ENCODE data around the gene CDK9. TPM values are rescaled to one million over a fixed set of nuclear protein-coding genes. Genes with fewer than 3 reads are reported as not detected.

CDK9 gene
- total RNA-seq, 1 experiment from 2014 or later: 48.7 TPM

DNA sequence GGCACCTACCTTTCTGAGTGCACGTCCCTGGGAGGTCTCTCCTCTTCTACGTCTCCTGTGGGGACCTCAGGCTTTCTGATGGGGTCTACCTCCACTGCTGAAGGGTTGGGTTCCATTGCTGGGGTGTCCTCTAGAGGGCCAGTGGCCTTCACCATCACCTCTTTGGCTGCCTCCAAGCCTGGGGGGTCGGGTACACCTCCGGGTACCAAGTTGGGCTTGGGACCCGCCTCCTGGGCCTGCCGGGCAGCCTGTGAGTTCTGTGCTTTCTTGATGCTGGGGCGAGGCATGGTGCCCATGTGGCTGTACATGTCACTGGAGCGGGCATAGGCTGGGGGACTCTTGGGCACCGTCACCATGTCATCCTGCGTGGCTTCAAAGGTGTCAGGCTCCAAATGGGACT lies 11.9 kb upstream of the CDK9 start:
- no peaks in the 10 kb centered on the region for H3K36me3 ChIP-seq (ENCODE audit: control insufficient read depth, insufficient read depth, low read length)
- TF ChIP-seq, protein P1, sequence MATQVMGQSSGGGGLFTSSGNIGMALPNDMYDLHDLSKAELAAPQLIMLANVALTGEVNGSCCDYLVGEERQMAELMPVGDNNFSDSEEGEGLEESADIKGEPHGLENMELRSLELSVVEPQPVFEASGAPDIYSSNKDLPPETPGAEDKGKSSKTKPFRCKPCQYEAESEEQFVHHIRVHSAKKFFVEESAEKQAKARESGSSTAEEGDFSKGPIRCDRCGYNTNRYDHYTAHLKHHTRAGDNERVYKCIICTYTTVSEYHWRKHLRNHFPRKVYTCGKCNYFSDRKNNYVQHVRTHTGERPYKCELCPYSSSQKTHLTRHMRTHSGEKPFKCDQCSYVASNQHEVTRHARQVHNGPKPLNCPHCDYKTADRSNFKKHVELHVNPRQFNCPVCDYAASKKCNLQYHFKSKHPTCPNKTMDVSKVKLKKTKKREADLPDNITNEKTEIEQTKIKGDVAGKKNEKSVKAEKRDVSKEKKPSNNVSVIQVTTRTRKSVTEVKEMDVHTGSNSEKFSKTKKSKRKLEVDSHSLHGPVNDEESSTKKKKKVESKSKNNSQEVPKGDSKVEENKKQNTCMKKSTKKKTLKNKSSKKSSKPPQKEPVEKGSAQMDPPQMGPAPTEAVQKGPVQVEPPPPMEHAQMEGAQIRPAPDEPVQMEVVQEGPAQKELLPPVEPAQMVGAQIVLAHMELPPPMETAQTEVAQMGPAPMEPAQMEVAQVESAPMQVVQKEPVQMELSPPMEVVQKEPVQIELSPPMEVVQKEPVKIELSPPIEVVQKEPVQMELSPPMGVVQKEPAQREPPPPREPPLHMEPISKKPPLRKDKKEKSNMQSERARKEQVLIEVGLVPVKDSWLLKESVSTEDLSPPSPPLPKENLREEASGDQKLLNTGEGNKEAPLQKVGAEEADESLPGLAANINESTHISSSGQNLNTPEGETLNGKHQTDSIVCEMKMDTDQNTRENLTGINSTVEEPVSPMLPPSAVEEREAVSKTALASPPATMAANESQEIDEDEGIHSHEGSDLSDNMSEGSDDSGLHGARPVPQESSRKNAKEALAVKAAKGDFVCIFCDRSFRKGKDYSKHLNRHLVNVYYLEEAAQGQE (IDR thresholded peaks at IDR 0.05; ENCODE audit: insufficient read depth in 1 of 2, low read depth in 2 of 2, low read length in 1 of 2): no peak
- TF ChIP-seq TCF7L2 (IDR thresholded peaks at IDR 0.05; ENCODE audit: low read depth, low read length) (no peak), POLR2AphosphoS5 (IDR thresholded peaks at IDR 0.05; ENCODE audit: low read depth, low read length) (no peak), SIN3A (IDR thresholded peaks at IDR 0.05; ENCODE audit: borderline replicate concordance, insufficient read depth, low read depth, low read length) (no peak)
- TF ChIP-seq, protein P2, sequence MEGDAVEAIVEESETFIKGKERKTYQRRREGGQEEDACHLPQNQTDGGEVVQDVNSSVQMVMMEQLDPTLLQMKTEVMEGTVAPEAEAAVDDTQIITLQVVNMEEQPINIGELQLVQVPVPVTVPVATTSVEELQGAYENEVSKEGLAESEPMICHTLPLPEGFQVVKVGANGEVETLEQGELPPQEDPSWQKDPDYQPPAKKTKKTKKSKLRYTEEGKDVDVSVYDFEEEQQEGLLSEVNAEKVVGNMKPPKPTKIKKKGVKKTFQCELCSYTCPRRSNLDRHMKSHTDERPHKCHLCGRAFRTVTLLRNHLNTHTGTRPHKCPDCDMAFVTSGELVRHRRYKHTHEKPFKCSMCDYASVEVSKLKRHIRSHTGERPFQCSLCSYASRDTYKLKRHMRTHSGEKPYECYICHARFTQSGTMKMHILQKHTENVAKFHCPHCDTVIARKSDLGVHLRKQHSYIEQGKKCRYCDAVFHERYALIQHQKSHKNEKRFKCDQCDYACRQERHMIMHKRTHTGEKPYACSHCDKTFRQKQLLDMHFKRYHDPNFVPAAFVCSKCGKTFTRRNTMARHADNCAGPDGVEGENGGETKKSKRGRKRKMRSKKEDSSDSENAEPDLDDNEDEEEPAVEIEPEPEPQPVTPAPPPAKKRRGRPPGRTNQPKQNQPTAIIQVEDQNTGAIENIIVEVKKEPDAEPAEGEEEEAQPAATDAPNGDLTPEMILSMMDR (IDR thresholded peaks at IDR 0.05): no peak
- CTCF ChIA-PET: interaction anchor here (0.8 kb wide), 1 partner anchor 39 kb away, joined by 3 read pairs; the partner anchor contains the start of gene TOR2A
- POLR2A ChIA-PET: no interaction called here
- BruUV-seq (replicated peaks): no TSS peak
- no peak overlapping the region for H3K27ac ChIP-seq (ENCODE audit: low read length)
- H3K4me3 ChIP-seq (ENCODE audit: low read depth in 2 of 2, low read length in 2 of 2): no peak overlapping the region
- no peaks in the 10 kb centered on the region for H3K27me3 ChIP-seq (ENCODE audit: control insufficient read depth, insufficient read depth, low read length)
- no peak for ATAC-seq
- no peaks in the 10 kb centered on the region for H3K9me3 ChIP-seq (ENCODE audit: control insufficient read depth, insufficient read depth, low read depth, low read length)
- DNase-seq (ENCODE audit: low read depth, low spot score): no peak
- intact Hi-C loops (cut with micrococcal nuclease; ENCODE audit: unreplicated experiment): no loop called here
- H3K4me1 ChIP-seq (ENCODE audit: control insufficient read depth, insufficient read depth, low read length): no peaks in the 10 kb centered on the region
- in situ Hi-C loops (cut with HindIII; ENCODE audit: low pct_unique_long_range_greater_than_20kb, low sequenced_read_pairs): no loop called here

DNA sequence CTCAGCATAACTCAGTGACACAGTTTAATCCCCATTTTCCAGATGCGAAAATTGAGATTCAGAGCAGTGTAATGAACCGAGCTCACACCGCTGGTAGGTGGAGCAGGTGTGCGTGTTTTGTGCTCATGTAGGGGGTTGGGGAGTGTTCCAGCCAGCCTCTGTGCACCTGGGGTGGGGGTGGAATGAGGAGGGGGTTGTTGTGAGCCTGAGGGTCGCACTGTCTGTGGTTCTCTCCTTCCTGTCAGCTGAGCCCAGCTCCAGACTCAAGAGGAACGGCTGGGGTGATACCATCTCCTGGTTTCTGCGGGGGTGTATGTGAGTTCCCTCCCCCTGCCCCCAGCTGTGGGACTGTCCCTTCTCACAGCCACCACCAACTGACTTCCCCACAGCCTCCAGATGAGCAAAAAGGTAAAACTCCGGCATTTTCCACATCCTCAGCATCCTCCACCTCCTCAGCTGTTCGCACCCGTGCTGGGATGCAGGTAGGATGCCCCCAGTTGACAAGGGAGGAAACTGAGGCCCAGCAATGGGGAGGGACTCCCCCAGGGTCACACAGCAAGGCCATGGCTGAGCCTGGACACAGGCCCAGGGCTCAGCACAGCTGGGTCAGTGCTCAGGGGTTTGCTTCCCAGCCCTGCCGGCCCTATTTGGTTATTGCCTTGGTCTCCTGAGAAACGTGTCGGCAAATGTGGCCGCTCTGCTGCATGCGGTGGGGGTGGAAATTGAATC lies 9.5 kb upstream of the CDK9 start:
- H3K27me3 ChIP-seq (ENCODE audit: control insufficient read depth, insufficient read depth, low read length): no peaks in the 10 kb centered on the region
- in situ Hi-C loops (cut with HindIII; ENCODE audit: low pct_unique_long_range_greater_than_20kb, low sequenced_read_pairs) (no loop called here), intact Hi-C loops (cut with micrococcal nuclease; ENCODE audit: unreplicated experiment) (no loop called here)
- H3K36me3 ChIP-seq (ENCODE audit: control insufficient read depth, insufficient read depth, low read length): no peaks in the 10 kb centered on the region
- no peak for ATAC-seq
- no peaks in the 10 kb centered on the region for H3K9me3 ChIP-seq (ENCODE audit: control insufficient read depth, insufficient read depth, low read depth, low read length)
- H3K27ac ChIP-seq (ENCODE audit: low read length): no peak overlapping the region
- H3K4me3 ChIP-seq (ENCODE audit: low read depth in 2 of 2, low read length in 2 of 2): no peak overlapping the region
- no peak for DNase-seq (ENCODE audit: low read depth, low spot score)
- BruUV-seq (replicated peaks): no TSS peak
- POLR2A ChIA-PET: no interaction called here
- H3K4me1 ChIP-seq (ENCODE audit: control insufficient read depth, insufficient read depth, low read length): no peaks in the 10 kb centered on the region; the same call in 1 of the 2 replicates
- TF ChIP-seq, protein P2 (IDR thresholded peaks at IDR 0.05): no peak
- no peak for TF ChIP-seq POLR2AphosphoS5 (IDR thresholded peaks at IDR 0.05; ENCODE audit: low read depth, low read length)
- CTCF ChIA-PET: no interaction called here
